Stomach (tissue), 9 donors: ENCODE measurements around the gene LILRB3. TPM values are rescaled to one million over a fixed set of nuclear protein-coding genes. Genes with fewer than 3 reads are reported as not detected.
A peak's percentile ranks its signal among the peaks of the same experiment; 100 is the strongest.

ENCODE experiments used
- DNase-seq, 2 donors: peaks; one replicate each; pipeline versions ENCODE4 v3.0.0 to v3.0.0-alpha.2; 2013 to 2019
- H3K27ac ChIP-seq, 5 donors: fragments of 200-600 bp in 4 of 5; sonication (generic) in 4 of 5; one replicate each; pipeline ENCODE4 v1.5.1; 2013 to 2019; ENCODE audit warnings: mild to moderate bottlenecking in 1 of 5, moderate library complexity in 1 of 5
- H3K27me3 ChIP-seq, 3 donors: fragments of 200-600 bp; sonication (generic); one replicate each; pipeline ENCODE4 v1.5.1; 2017 to 2019; ENCODE audit warnings: mixed run types in 1 of 3
- H3K36me3 ChIP-seq, 4 donors: fragments of 200-600 bp; sonication (generic); 1 replicate in 3 of 4; 2 replicates in 1 of 4; pipeline ENCODE4 v1.5.1; 2016 to 2019
- H3K4me1 ChIP-seq, 4 donors: fragments of 200-600 bp; sonication (generic); one replicate each; pipeline ENCODE4 v1.5.1; 2016 to 2019
- H3K4me3 ChIP-seq, 4 donors: fragments of 200-600 bp; sonication (generic) in 3 of 4; one replicate each; pipeline ENCODE4 v1.5.1; 2016 to 2019; ENCODE audit warnings: mild to moderate bottlenecking in 1 of 4
- H3K9me3 ChIP-seq, 4 donors: fragments of 200-600 bp; sonication (generic); one replicate each; pipeline ENCODE4 v1.5.1; 2016 to 2019
- CTCF ChIP-seq, 7 experiments: fragments of 450-650 bp in 4 of 7; fragments of 200-600 bp in 3 of 7; sonication (generic) in 3 of 7; IDR thresholded peaks; one replicate each; pipeline ENCODE4 v1.5.1; 2016 to 2019; ENCODE audit warnings: antibody characterized with exemption in 7 of 7, control low read depth in 2 of 7, mild to moderate bottlenecking in 1 of 7
- EP300 ChIP-seq: sonication (generic); formaldehyde crosslinking; IDR thresholded peaks from one replicate; pipeline ENCODE4 v1.6.1; 2017; ENCODE audit warnings: antibody characterized with exemption
- POLR2A ChIP-seq, 4 donors: fragments of 450-650 bp; IDR thresholded peaks; one replicate each; pipeline ENCODE4 v1.6.1; 2016; ENCODE audit warnings: antibody characterized with exemption in 4 of 4, control low read depth in 2 of 4, mild to moderate bottlenecking in 1 of 4, moderate library complexity in 1 of 4
- POLR2AphosphoS5 ChIP-seq, 3 donors: sonication (generic); formaldehyde crosslinking; IDR thresholded peaks; one replicate each; pipeline ENCODE4 v1.6.1; 2016; ENCODE audit warnings: antibody characterized with exemption in 3 of 3
- WGBS, 5 donors: extraction: QIAGEN DNeasy Blood & Tissue Kit in 3 of 5; methylation state at CpG; one replicate each; pipeline versions ENCODE4 v1.1.5 to v1.1.7; 2013 to 2018; 5-methylcytosine and 5-hydroxymethylcytosine counted together
- intact Hi-C: fragments of 100-400 bp; cut with DNase I; formaldehyde crosslinking; loops from one replicate; pipeline ENCODE4 v1.15.1; 2023; ENCODE audit warnings: low total_unique reads
- polyA plus RNA-seq, 3 donors: library from polyadenylated mRNA; stranded (reverse); fragments of 200-250 nt; gene quantifications; one replicate each; pipeline ENCODE4 v1.2.3, GENCODE V29; 2013
- small RNA-seq, 4 donors: library from RNA; depleted of rRNA; stranded (forward); fragments of <200 nt; gene quantifications; one replicate each; pipeline ENCODE3, GENCODE V24; 2016
- total RNA-seq, 5 donors: library from RNA; depleted of rRNA; stranded (reverse); fragments of >200 nt; gene quantifications; one replicate each; pipeline versions ENCODE4 v1.1.0 to v1.2.3, GENCODE V29; 2014 to 2016
- donor health status: healthy with polysubstance abuse.
- donor health status: Bipolar disorder and iron deficiency.
- donor health status: healthy.

The LILRB3 gene
- total and polyA plus RNA-seq, 8 donors, result 0.89 to 74.7 (median 2.5) TPM; not detected in 1

- 19 to 38% (median 29%) methylated on average over 19 to 25 of the region's 25 CpGs for WGBS, 5 donors
- H3K4me1 ChIP-seq, result peaks cover 15 to 42% (median 29%) of the 10 kb centered on the region in 4 donors
- intact Hi-C loops, result no loop called here
- H3K4me3 ChIP-seq, result no peak overlapping the region
- H3K27me3 ChIP-seq, result peaks cover 0 to 45% (median 4%) of the 10 kb centered on the region in 3 donors
- H3K36me3 ChIP-seq, result no peaks in the 10 kb centered on the region
- H3K9me3 ChIP-seq, result no peaks in the 10 kb centered on the region
- TF ChIP-seq EP300 (no peak), CTCF (IDR thresholded peaks at IDR 0.05) (peak in 5 of 7 experiments; percentile 65 to 96 (median 84)), POLR2AphosphoS5 (IDR thresholded peaks at IDR 0.05) (peak in 1 of 3 donors; percentile 19), POLR2A (IDR thresholded peaks at IDR 0.05) (no peak)
- no peak overlapping the region for H3K27ac ChIP-seq
- peak; percentile 94 to 96 for DNase-seq
Observed at GRCh38 chr19:54168174-54168917, 54.5 kb downstream of the LILRB3 start.

Small RNA genes within 50 kb of the gene (small RNA-seq; reads per million reads assigned to genes)
- gene RNU6-1307P, result 0 reads per million in 4 donors

Other genes starting within 250 kb of the LILRB3 start
- under 1 TPM in 1 of 5 donors, not detected in 4; 0.58 TPM for gene CACNG6, start 231.4 kb downstream of the LILRB3 start, total RNA-seq
- under 1 TPM in 2 of 3 donors, not detected in 1; 0.13 to 0.46 TPM for gene CACNG6, start 231.4 kb downstream of the LILRB3 start, polyA plus RNA-seq
- not detected for gene VSTM1, start 159.1 kb downstream of the LILRB3 start, total RNA-seq
- gene VSTM1, start 159.1 kb downstream of the LILRB3 start, polyA plus RNA-seq, result not detected
- gene TARM1, start 141.6 kb downstream of the LILRB3 start, total RNA-seq, result not detected
- not detected for gene TARM1, start 141.6 kb downstream of the LILRB3 start, polyA plus RNA-seq
- 1 to 10 TPM in 1 of 5 donors, under 1 TPM in 1, not detected in 3; 0.45 to 2.6 TPM for gene OSCAR, start 122.2 kb downstream of the LILRB3 start, total RNA-seq
- gene OSCAR, start 122.2 kb downstream of the LILRB3 start, polyA plus RNA-seq, result under 1 TPM in 2 of 3 donors, not detected in 1; 0.81 to 0.95 TPM
- 100 to 1,000 TPM in 1 of 5 donors, 10 to 100 TPM in 1, 1 to 10 TPM in 2, not detected in 1; 7.0 to 401 (median 16.2) TPM for gene NDUFA3, start 120.2 kb downstream of the LILRB3 start, total RNA-seq
- 100 to 1,000 TPM; 253 to 356 (median 281) TPM for gene NDUFA3, start 120.2 kb downstream of the LILRB3 start, polyA plus RNA-seq
- gene TFPT, start 107.3 kb downstream of the LILRB3 start, total RNA-seq, result 10 to 100 TPM in 1 of 5 donors, 1 to 10 TPM in 2, under 1 TPM in 1, not detected in 1; 0.45 to 10.9 (median 4.8) TPM
- gene TFPT, start 107.3 kb downstream of the LILRB3 start, polyA plus RNA-seq, result 10 to 100 TPM; 22.9 to 31.8 (median 23.1) TPM
- gene PRPF31, start 107.3 kb downstream of the LILRB3 start, total RNA-seq, result 10 to 100 TPM; 22.8 to 98.2 (median 27.8) TPM
- gene PRPF31, start 107.3 kb downstream of the LILRB3 start, polyA plus RNA-seq, result 10 to 100 TPM; 46.3 to 53.1 (median 46.3) TPM
- 100 to 1,000 TPM in 1 of 5 donors, 10 to 100 TPM in 4; 11.2 to 100 (median 36.2) TPM for gene CNOT3, start 85.2 kb downstream of the LILRB3 start, total RNA-seq
- 10 to 100 TPM; 18.2 to 40.5 (median 22.3) TPM for gene CNOT3, start 85.2 kb downstream of the LILRB3 start, polyA plus RNA-seq
- 10 to 100 TPM in 2 of 5 donors, 1 to 10 TPM in 1, not detected in 2; 4.2 to 35.6 (median 21.0) TPM for gene LENG1, start 63.3 kb downstream of the LILRB3 start, total RNA-seq
- gene LENG1, start 63.3 kb downstream of the LILRB3 start, polyA plus RNA-seq, result 10 to 100 TPM in 1 of 3 donors, 1 to 10 TPM in 2; 8.2 to 12.0 (median 8.6) TPM
- 10 to 100 TPM; 28.0 to 99.5 (median 47.1) TPM for gene TMC4, start 49.8 kb downstream of the LILRB3 start, total RNA-seq
- 10 to 100 TPM; 33.4 to 49.8 (median 39.3) TPM for gene TMC4, start 49.8 kb downstream of the LILRB3 start, polyA plus RNA-seq
- 1,000 to 10,000 TPM in 1 of 5 donors, 100 to 1,000 TPM in 1, 10 to 100 TPM in 3; 22.0 to 1,215 (median 95.1) TPM for gene MBOAT7, start 33.4 kb downstream of the LILRB3 start, total RNA-seq
- gene MBOAT7, start 33.4 kb downstream of the LILRB3 start, polyA plus RNA-seq, result 10 to 100 TPM; 14.1 to 20.6 (median 19.1) TPM
- 100 to 1,000 TPM in 1 of 5 donors, 10 to 100 TPM in 4; 25.5 to 147 (median 34.5) TPM for gene TSEN34, start 31.7 kb downstream of the LILRB3 start, total RNA-seq
- 10 to 100 TPM; 35.3 to 54.1 (median 45.1) TPM for gene TSEN34, start 31.7 kb downstream of the LILRB3 start, polyA plus RNA-seq
- 1,000 to 10,000 TPM in 4 of 5 donors, 100 to 1,000 TPM in 1; 634 to 2,012 (median 1,471) TPM for gene RPS9, start 22.1 kb downstream of the LILRB3 start, total RNA-seq
- 1,000 to 10,000 TPM; 4,159 to 5,346 (median 4,356) TPM for gene RPS9, start 22.1 kb downstream of the LILRB3 start, polyA plus RNA-seq
- gene LILRA6, start 19.8 kb upstream of the LILRB3 start, total RNA-seq, result 1 to 10 TPM in 2 of 5 donors, under 1 TPM in 2, not detected in 1; 0.37 to 3.8 (median 1.4) TPM
- gene LILRA6, start 19.8 kb upstream of the LILRB3 start, polyA plus RNA-seq, result 1 to 10 TPM in 1 of 3 donors, under 1 TPM in 2; 0.20 to 1.8 (median 0.81) TPM
- 10 to 100 TPM in 1 of 5 donors, 1 to 10 TPM in 3, not detected in 1; 2.8 to 40.8 (median 5.0) TPM for gene LILRB5, start 34.3 kb upstream of the LILRB3 start, total RNA-seq
- 1 to 10 TPM in 2 of 3 donors, under 1 TPM in 1; 0.28 to 3.4 (median 3.0) TPM for gene LILRB5, start 34.3 kb upstream of the LILRB3 start, polyA plus RNA-seq
- 1 to 10 TPM in 3 of 5 donors, under 1 TPM in 1, not detected in 1; 0.87 to 2.2 (median 1.2) TPM for gene LILRB2, start 58.1 kb upstream of the LILRB3 start, total RNA-seq
- gene LILRB2, start 58.1 kb upstream of the LILRB3 start, polyA plus RNA-seq, result 1 to 10 TPM; 1.1 to 2.0 (median 1.2) TPM
- gene LILRA5, start 90.2 kb upstream of the LILRB3 start, total RNA-seq, result 1 to 10 TPM in 3 of 5 donors, not detected in 2; 2.6 to 8.5 (median 2.9) TPM
- 1 to 10 TPM; 1.1 to 2.9 (median 1.2) TPM for gene LILRA5, start 90.2 kb upstream of the LILRB3 start, polyA plus RNA-seq
- gene LILRA4, start 116.2 kb upstream of the LILRB3 start, total RNA-seq, result not detected
- gene LILRA4, start 116.2 kb upstream of the LILRB3 start, polyA plus RNA-seq, result not detected
- 1 to 10 TPM in 4 of 5 donors, under 1 TPM in 1; 0.87 to 9.1 (median 1.3) TPM for gene LAIR1, start 141.9 kb upstream of the LILRB3 start, total RNA-seq
- 1 to 10 TPM; 4.1 to 6.1 (median 5.4) TPM for gene LAIR1, start 141.9 kb upstream of the LILRB3 start, polyA plus RNA-seq
- 10 to 100 TPM in 1 of 5 donors, 1 to 10 TPM in 2, not detected in 2; 2.3 to 12.9 (median 7.0) TPM for gene TTYH1, start 192.5 kb upstream of the LILRB3 start, total RNA-seq
- gene TTYH1, start 192.5 kb upstream of the LILRB3 start, polyA plus RNA-seq, result 1 to 10 TPM in 1 of 3 donors, under 1 TPM in 1, not detected in 1; 0.12 to 1.4 TPM
- gene LENG8, start 226.2 kb upstream of the LILRB3 start, total RNA-seq, result 100 to 1,000 TPM in 4 of 5 donors, 10 to 100 TPM in 1; 61.3 to 464 (median 222) TPM
- 10 to 100 TPM; 37.4 to 99.0 (median 89.0) TPM for gene LENG8, start 226.2 kb upstream of the LILRB3 start, polyA plus RNA-seq
- 10 to 100 TPM in 2 of 5 donors, 1 to 10 TPM in 3; 1.3 to 14.5 (median 3.5) TPM for gene LENG9, start 240.8 kb upstream of the LILRB3 start, total RNA-seq
- gene LENG9, start 240.8 kb upstream of the LILRB3 start, polyA plus RNA-seq, result 1 to 10 TPM; 6.9 to 7.8 (median 7.3) TPM